Mucosa of gallbladder (tissue), 1 donor: Measurements from ENCODE around the gene KIF21B. TPM values are rescaled to one million over a fixed set of nuclear protein-coding genes. Genes with fewer than 3 reads are reported as not detected.
A peak's percentile ranks its signal among the peaks of the same experiment; 100 is the strongest.

Experiments
- DNase-seq: peaks from one replicate; pipeline ENCODE4 v3.0.0-alpha.2; 2020; ENCODE audit warnings: low spot score
- total RNA-seq: library from RNA; stranded (reverse); gene quantifications from one replicate; pipeline ENCODE4 v1.2.1, GENCODE V29; 2021
- donor health status: DM: no; HTN: no; CAD: no.

Gene KIF21B
- total RNA-seq, 1 donor from 2014 or later = 4.9 TPM

GRCh38 chr1:201019321-201019977, 4.1 kb downstream of the KIF21B start:
- DNase-seq = peak; percentile 76

- no peak for DNase-seq
Observed at GRCh38 chr1:201017828-201018163, 5.7 kb downstream of the KIF21B start.

DNA sequence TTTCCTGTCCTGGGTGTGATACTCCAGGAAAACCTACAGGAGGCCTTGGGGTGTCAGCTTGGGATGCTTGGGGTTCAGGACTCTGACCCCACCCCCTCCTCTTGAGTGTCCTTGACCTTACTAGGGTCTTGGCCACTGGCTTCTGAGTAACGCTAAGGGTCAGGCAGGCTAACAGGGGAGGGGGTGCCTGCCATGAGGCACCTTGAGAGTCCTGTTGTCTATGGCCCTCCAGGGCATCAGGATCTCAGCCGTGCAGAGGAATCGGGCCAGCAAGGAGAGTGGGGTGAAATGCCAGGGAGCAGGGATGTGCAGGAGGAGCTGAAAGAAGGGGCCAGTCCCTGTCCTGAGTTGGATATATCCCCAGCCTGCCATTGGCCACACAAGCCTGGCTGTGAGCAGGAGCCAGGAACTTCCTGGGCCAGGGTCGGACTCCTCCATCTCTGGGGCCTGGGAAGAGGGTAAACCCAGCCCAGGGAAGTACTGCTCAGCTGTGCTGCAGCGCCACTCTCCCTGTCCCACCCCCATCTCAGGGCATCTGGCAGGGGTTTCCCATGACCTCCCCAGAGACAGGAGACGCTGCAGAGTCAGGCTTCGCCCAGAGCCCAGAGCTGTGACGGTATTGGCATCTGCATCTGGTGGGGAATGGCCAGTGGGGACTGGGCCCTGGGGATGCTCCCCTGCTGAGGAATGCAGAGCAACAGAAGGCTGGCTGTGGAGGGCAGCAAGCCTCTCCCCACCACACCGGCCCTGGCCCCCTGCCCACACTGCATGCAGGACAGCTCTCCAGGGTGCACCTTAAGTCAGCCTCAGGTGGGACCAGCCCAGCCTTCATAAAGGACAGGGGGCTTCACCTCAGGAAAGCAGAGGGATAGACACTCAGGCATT, 6.3 kb downstream of the KIF21B start:
- DNase-seq = no peak

- DNase-seq = no peak
Observed at GRCh38 chr1:201016211-201016651, 7.3 kb downstream of the KIF21B start.

GRCh38 chr1:201015551-201016091, 7.9 kb downstream of the KIF21B start:
- no peak for DNase-seq

DNA sequence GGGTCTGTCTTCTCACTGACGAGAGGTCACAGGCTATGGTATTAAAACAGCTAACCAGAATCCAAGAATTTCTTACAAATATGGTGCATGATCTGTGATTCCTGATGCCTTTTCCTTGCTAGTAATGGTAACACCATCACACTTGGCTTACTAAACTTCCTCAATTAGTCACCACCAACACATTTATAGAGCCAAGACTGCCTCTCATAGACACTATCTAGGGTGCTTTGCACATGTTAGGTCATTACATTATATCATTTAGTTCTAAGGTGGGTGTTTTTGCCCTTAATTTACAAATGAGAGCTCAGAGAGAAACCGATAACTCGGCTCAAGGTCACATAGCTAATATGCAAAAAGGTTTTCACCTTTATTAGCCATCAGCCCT, 8.7 kb downstream of the KIF21B start:
- DNase-seq = no peak

GRCh38 chr1:201013991-201014815, 9.3 kb downstream of the KIF21B start:
- no peak for DNase-seq

DNA sequence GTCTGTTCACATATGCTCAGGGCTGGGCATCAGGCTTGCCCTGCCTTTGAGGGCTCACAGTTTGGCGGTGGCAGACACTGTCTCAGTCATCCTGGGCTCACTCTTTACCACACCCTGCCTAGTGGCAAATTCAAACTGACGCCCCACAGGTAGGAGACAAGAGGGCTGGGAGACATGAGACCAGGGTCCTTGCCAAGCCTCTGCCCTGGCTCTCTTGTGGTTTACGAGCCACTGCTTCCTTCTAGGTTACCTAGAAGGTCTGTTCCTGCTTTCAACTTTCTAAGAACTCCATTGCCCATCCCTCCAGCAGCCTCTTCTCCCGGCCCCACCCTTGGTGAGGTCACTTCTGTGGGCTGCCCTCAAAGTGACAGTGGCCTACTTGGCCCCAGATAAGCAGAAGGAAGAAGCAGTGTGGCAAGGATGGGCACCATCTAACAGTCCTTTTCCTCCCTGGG, 10.5 kb downstream of the KIF21B start:
- no peak for DNase-seq

DNA sequence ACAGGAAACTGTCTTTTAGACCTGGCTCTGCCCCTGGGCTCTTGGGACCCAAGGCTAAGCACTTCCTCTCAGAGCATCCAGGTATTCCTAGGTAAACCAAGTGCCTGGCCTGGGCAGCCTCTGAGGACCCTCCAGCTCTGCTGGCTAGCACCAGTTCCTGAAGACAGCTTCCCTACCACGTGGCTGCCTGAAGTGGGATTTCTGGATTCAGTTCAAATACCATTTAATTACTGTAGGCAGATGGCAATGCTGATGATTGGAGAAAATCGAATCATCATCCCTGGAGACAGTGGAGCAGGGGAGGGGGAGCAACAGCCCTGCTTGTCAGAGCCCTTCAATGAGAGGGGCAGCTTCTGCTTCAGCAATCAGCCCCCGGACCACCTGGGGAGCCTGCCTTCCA, 11.9 kb downstream of the KIF21B start:
- DNase-seq = no peak

DNA sequence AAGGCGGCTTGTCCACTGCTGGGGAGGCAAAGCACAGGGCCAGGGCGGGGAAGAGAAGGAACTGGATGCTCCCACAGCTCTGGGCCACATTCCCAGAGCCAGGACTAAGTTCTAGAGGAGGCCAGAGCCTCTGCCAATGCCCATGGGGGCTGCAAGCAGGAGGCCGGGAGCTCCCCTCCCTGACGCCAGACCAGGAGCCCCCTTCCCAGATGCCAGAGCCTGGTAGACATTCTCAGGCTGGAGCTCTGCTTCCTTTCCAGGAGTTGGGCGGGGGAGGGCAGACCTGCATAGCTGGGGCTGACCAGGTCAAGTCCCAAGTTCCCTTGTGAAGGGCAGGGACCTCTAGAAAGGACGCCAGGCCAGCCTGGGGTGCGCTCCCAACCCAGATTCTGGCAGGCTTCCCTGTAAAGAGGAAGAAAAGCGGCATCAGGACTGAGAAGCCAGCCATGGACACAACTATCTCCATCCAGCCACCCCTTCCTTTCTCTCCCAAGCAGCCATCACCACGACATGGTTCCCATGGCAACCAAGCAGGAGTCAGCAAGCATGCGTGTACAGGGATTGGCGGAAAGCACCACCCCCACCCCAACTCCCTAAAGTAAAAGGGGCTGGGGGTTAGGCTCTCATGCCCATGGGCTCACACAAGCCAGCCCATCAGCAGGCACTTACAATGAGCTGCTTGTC, 13.4 kb downstream of the KIF21B start:
- no peak for DNase-seq

DNA sequence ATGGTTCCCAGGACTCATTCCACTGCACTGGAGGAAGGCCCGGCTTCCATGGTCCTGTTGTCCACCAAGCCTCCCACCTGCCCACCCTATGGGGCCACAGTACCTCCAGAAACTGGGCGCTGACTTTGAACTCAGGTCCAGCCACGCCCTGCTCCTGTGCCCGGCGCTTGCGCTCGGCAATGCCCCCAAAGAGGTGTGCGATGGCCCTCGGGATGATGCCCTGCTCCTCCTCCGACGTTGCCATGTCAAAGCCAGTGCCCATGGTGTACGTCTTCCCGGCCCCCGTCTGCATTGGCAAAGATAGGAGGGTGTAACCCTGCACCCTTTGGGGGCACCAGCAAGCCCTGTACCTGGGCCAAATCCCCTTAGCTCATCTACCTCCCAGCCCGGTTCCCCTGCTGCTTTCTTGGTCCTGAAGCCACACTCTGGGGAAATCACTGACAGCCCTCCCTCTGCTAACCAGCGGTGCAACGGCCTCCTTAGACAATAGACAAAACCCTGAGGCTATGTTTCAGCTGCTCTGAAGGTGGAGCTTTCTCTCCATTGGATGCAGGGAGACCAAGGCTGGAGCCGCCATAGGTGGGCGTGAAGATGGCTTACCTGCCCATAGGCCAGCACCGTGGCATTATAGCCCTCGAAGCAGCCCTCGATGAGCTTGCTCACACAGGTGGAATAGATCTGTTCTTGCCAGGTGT, 14.7 kb downstream of the KIF21B start:
- no peak for DNase-seq

GRCh38 chr1:201007481-201007880, 16.0 kb downstream of the KIF21B start:
- DNase-seq = no peak

DNA sequence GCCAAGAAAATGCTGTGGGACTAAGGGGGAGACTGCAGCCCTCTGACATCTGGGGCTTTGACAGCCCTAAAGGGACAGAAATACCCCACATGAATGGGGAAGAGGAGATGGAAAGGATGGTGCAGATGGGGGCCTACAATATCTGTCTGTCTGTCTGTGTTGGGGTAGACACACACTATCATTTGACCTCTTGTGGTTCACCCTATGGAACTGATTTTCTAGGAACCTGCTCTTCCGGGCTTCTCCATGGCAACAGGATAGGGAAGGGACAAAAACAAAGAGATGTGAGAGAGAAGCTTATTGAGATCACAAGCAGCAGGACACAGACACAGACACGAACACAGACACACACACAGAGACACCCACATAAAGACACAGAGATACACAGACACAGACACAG, 17.1 kb downstream of the KIF21B start:
- no peak for DNase-seq

DNA sequence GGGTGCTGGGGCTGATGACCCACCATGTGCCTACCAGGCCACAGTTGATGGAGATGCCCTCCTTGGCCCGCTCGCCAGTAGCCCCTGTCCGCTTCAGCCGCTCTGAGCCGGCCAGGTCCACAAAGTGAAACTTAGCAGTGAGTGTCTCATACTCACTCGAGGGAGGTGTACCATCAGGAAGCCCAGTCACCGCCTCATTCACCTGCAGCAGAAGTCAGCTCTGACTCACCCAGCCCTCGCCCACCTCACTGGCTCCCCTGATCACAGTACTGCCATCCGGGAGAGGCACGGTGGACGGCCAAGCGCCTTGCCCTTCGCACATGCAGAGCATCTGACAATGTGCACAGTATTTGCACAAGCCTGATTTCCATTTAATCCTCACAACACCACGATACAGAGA, 18.8 kb downstream of the KIF21B start:
- no peak for DNase-seq

DNA sequence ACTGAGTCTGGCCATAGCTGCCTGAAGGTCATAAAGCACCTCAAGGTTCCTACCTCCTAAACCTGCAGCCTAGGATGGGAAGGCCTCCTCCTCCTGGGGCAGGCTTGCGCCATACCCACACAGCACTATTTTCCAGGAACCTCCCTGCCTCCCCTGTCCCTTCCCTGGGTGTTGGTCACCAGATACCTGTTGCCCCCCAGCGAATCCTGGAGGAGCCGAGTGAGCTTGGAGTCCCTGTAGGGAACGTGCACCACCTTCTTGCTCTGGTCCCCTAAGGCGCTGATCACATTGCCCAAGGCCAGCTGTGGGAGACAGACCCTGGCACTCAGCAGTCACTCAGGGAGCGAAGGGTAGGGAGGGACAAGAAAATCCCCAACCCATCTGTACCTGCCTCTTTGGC, 19.4 kb downstream of the KIF21B start:
- DNase-seq = no peak

DNA sequence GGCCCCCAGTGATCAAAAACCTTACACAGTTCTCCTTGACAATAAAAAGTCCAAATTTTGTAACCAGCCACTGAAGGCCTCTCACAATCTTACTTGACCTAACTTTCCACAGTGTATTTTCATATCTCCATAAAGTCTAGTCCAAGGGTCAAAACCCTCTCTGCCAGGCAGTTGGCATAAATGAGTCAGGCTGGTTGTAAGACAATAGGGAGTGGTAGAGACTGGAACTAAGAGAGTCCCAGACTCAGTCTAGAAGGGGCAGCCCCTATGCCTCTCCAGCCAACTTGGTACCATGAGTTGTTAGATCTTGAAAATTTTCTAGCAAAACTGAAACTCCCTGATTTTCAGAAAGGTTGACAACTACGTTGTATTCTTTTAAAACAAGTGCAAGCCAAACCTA, 21.0 kb downstream of the KIF21B start:
- DNase-seq = no peak

DNA sequence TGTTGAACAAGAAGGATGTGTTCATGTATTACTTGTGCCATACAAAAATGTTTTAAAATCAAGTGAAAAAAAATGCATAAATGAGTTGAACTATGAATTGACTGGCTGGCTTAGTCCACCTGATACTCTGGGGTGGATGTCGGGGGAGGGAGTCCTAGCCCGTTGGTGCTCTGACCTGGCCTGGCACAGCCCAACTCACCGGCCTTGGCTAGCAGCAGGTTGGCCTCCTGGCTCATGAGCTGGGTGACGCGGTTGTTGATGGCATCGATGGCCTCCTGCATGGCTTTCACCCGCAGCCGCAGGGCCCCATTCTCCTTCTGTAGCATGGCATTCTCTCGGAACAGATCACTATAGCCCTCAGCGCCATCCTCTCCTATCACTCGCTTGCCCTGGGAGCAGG, 21.6 kb downstream of the KIF21B start:
- DNase-seq = no peak

DNA sequence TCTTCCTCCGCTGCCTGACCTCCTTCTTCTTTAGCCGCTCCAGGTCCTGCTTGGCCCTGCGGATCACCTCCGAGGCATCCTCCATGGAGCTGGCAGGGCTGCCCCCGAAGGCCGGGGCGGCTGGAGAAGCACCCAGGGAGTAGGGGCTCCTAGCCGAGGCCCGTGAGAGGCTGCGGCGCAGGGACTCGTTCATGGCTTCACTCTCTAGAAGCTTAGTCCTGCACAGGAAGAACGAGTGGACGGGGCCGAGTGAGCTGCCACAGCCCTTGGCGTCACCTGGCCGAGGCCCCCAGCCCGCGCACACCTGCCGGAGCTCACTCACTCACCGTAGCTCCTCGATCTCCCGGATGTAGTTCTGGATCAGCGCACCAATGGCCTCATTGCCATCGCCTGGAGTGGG, 23.1 kb downstream of the KIF21B start:
- no peak for DNase-seq

- no peak for DNase-seq
Observed at GRCh38 chr1:200999667-201000066, 23.8 kb downstream of the KIF21B start.

DNA sequence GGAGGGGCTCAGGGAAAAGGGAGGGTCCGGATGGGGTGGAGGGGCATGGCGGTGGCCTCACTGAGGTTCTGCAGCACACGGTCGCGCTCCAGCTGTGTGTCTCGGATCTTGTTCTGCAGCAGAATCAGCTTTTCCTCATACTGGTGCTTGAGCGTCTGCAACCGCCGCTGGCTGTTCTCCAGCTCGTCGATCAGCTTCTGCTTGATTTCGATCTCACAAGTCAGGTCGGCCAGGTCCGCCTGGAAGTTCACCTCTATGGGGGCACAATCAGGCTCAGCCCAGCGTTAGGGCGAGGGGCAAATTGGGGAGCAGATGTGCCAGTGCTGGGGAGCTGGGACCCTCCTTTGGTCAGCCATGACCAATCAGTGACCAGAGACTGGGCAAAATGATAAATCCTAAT, 25.2 kb downstream of the KIF21B start:
- DNase-seq = no peak
